HepG2 (cell line): ENCODE measurements around the gene GZMH. TPM values are rescaled to one million over a fixed set of nuclear protein-coding genes. Genes with fewer than 3 reads are reported as not detected.

Experiments used
- HDAC2 ChIP-seq: sonication (generic); formaldehyde crosslinking; IDR thresholded peaks from 2 replicates; pipeline ENCODE4 v1.4.0; 2020; ENCODE audit warnings: missing genetic modification reagents
- KDM4B ChIP-seq: sonication (generic); formaldehyde crosslinking; IDR thresholded peaks from 2 replicates; pipeline ENCODE4 v1.4.0; 2020; ENCODE audit warnings: missing genetic modification reagents
- MTA3 ChIP-seq: sonication (generic); formaldehyde crosslinking; IDR thresholded peaks from 2 replicates; pipeline ENCODE4 v1.4.0; 2020; ENCODE audit warnings: missing genetic modification reagents
- NFIB ChIP-seq: sonication (generic); formaldehyde crosslinking; IDR thresholded peaks from 2 replicates; pipeline ENCODE4 v1.9.0; 2021; ENCODE audit warnings: missing genetic modification reagents, mild to moderate bottlenecking, borderline replicate concordance
- PRDM10 ChIP-seq: sonication (generic); formaldehyde crosslinking; IDR thresholded peaks from 2 replicates; pipeline ENCODE4 v1.4.0; 2020; ENCODE audit warnings: low read depth, missing genetic modification reagents
- RFX5 ChIP-seq: IDR thresholded peaks from 2 replicates; pipeline ENCODE4 v1.6.1; 2011; ENCODE audit warnings: low read depth, low read length, improper control_type of control experiment
- SIN3A ChIP-seq: IDR thresholded peaks from 2 replicates; pipeline ENCODE4 v1.6.1; 2011; ENCODE audit warnings: low read depth, mild to moderate bottlenecking, control low read depth, low read length, borderline replicate concordance
- TEAD2 ChIP-seq: sonication (generic); formaldehyde crosslinking; IDR thresholded peaks from 2 replicates; pipeline ENCODE4 v1.9.0; 2021; ENCODE audit warnings: missing genetic modification reagents
- UBTF ChIP-seq: sonication (generic); formaldehyde crosslinking; IDR thresholded peaks from 2 replicates; pipeline ENCODE4 v1.4.0; 2020; ENCODE audit warnings: mild to moderate bottlenecking, missing genetic modification reagents
- YEATS2 ChIP-seq: sonication (generic); formaldehyde crosslinking; IDR thresholded peaks from 2 replicates; pipeline ENCODE4 v1.4.0; 2020; ENCODE audit warnings: missing genetic modification reagents, borderline replicate concordance
- ZEB1 ChIP-seq: IDR thresholded peaks from 2 replicates; pipeline ENCODE4 v1.6.1; 2012; ENCODE audit warnings: mild to moderate bottlenecking, low read depth, inconsistent platforms; ENCODE audit not compliant: insufficient replicate concordance
- ZMAT3 ChIP-seq: sonication (generic); formaldehyde crosslinking; conservative IDR thresholded peaks from 2 replicates; pipeline ENCODE4 v1.7.0; 2021; ENCODE audit warnings: missing genetic modification reagents
- ZNF138 ChIP-seq: sonication (generic); formaldehyde crosslinking; IDR thresholded peaks from 2 replicates; pipeline ENCODE4 v1.5.0; 2020; ENCODE audit warnings: mild to moderate bottlenecking, low read depth, missing genetic modification reagents
- ZNF430 ChIP-seq: sonication (generic); formaldehyde crosslinking; IDR thresholded peaks from 2 replicates; pipeline ENCODE4 v1.9.0; 2021; ENCODE audit warnings: mild to moderate bottlenecking, missing genetic modification reagents
- ZNF468 ChIP-seq: sonication (generic); formaldehyde crosslinking; IDR thresholded peaks from 2 replicates; pipeline ENCODE4 v1.8.0; 2022; ENCODE audit warnings: mild to moderate bottlenecking, moderate library complexity, missing genetic modification reagents
- ZNF512 ChIP-seq: sonication (generic); formaldehyde crosslinking; IDR thresholded peaks from 2 replicates; pipeline ENCODE4 v1.4.0; 2020; ENCODE audit warnings: mild to moderate bottlenecking, missing genetic modification reagents
- ZNF558 ChIP-seq: sonication (generic); formaldehyde crosslinking; IDR thresholded peaks from 2 replicates; pipeline ENCODE4 v1.9.0; 2022; ENCODE audit warnings: mild to moderate bottlenecking, missing genetic modification reagents, borderline replicate concordance
- ZNF615 ChIP-seq: sonication (generic); formaldehyde crosslinking; IDR thresholded peaks from 2 replicates; pipeline ENCODE4 v1.5.0; 2020; ENCODE audit warnings: mild to moderate bottlenecking, missing genetic modification reagents, borderline replicate concordance
- ZNF670 ChIP-seq: sonication (generic); formaldehyde crosslinking; IDR thresholded peaks from 2 replicates; pipeline ENCODE4 v1.8.0; 2022; ENCODE audit warnings: mild to moderate bottlenecking, missing genetic modification reagents, borderline replicate concordance
- ZNF768 ChIP-seq: sonication (generic); formaldehyde crosslinking; IDR thresholded peaks from 2 replicates; pipeline ENCODE4 v1.4.0; 2020; ENCODE audit warnings: missing genetic modification reagents
- ZNF83 ChIP-seq: sonication (generic); formaldehyde crosslinking; IDR thresholded peaks from 2 replicates; pipeline ENCODE4 v1.4.0; 2020; ENCODE audit warnings: missing genetic modification reagents, mild to moderate bottlenecking, borderline replicate concordance
- ZNF850 ChIP-seq: sonication (generic); formaldehyde crosslinking; conservative IDR thresholded peaks from 2 replicates; pipeline ENCODE4 v1.9.0; 2021; ENCODE audit warnings: mild to moderate bottlenecking, missing genetic modification reagents
- ZSCAN31 ChIP-seq: sonication (generic); formaldehyde crosslinking; IDR thresholded peaks from 2 replicates; pipeline ENCODE4 v1.5.0; 2020; ENCODE audit warnings: low read depth, mild to moderate bottlenecking, missing genetic modification reagents
- polyA plus RNA-seq, 8 experiments: library from polyadenylated mRNA; depleted of rRNA in 3 of 8; stranded (reverse) in 7 of 8; unstranded in 1 of 8; fragments of >200 nt; fragmentation: Illumina TruSeq in 4 of 8; extraction: Trizol in 4 of 8; gene quantifications; 2 replicates each; pipeline versions ENCODE4 v1.2.1 to v1.2.3, GENCODE V29; 2011 to 2016; ENCODE audit warnings: low read depth in 4 of 8, missing spikeins in 1 of 8, mixed read lengths in 1 of 8; ENCODE audit not compliant: insufficient read depth in 1 of 8
- total RNA-seq, 5 experiments: library from RNA; depleted of rRNA; stranded (reverse); fragments of >200 nt; fragmentation: Illumina TruSeq; extraction: Trizol; gene quantifications; 2 replicates each; pipeline ENCODE4 v1.2.3, GENCODE V29; 2016; ENCODE audit warnings: low read depth in 1 of 5

GZMH gene
- total and polyA plus RNA-seq, 2 of the 13 experiments (the other 11 are each of a cell fraction or from before 2014, with no cell fraction given): 0.08 TPM; not detected in 1

- TF ChIP-seq PRDM10 (CRISPR knock-in tag) (no peak), ZEB1 (no peak), ZNF430 (CRISPR knock-in tag) (no peak), YEATS2 (CRISPR knock-in tag) (no peak; the same call in 1 of the 2 replicates), ZSCAN31 (CRISPR knock-in tag) (no peak), ZNF768 (CRISPR knock-in tag) (peak; percentile 30; the same call in 1 of the 2 replicates), ZMAT3 (CRISPR knock-in tag) (no peak), ZNF83 (CRISPR knock-in tag) (0 out of 2 replicates have a peak, but pooled peaks have one; percentile 37), NFIB (no peak), HDAC2 (CRISPR knock-in tag) (no peak), SIN3A (no peak), ZNF558 (CRISPR knock-in tag) (0 out of 2 replicates have a peak, but pooled peaks have one; percentile 35), TEAD2 (no peak), ZNF850 (CRISPR knock-in tag) (no peak), ZNF138 (no peak), RFX5 (no peak), KDM4B (CRISPR knock-in tag) (0 out of 2 replicates have a peak, but pooled peaks have one; percentile 45), ZNF512 (CRISPR knock-in tag) (peak; percentile 30; the same call in 1 of the 2 replicates), ZNF468 (CRISPR knock-in tag) (no peak), ZNF670 (no peak), MTA3 (CRISPR knock-in tag) (no peak), UBTF (0 out of 2 replicates have a peak, but pooled peaks have one; percentile 25), ZNF615 (CRISPR knock-in tag) (no peak)
Observed at GRCh38 chr14:24605435-24606190, 3.9 kb downstream of the GZMH start (continued).
